HG03139 (cell line): ENCODE results near the gene CENPF.
"Not testable (repeated sequence)": the region's sequence is repeated elsewhere in the genome, so short reads cannot be mapped to it uniquely, and the experiment has no call there.

Source experiments
- ATAC-seq: cut with Tn5 transposase; IDR thresholded peaks from one replicate; pipeline ENCODE4 v1.9.1; 2021; ENCODE audit not compliant: unreplicated experiment

The CENPF gene, protein sequence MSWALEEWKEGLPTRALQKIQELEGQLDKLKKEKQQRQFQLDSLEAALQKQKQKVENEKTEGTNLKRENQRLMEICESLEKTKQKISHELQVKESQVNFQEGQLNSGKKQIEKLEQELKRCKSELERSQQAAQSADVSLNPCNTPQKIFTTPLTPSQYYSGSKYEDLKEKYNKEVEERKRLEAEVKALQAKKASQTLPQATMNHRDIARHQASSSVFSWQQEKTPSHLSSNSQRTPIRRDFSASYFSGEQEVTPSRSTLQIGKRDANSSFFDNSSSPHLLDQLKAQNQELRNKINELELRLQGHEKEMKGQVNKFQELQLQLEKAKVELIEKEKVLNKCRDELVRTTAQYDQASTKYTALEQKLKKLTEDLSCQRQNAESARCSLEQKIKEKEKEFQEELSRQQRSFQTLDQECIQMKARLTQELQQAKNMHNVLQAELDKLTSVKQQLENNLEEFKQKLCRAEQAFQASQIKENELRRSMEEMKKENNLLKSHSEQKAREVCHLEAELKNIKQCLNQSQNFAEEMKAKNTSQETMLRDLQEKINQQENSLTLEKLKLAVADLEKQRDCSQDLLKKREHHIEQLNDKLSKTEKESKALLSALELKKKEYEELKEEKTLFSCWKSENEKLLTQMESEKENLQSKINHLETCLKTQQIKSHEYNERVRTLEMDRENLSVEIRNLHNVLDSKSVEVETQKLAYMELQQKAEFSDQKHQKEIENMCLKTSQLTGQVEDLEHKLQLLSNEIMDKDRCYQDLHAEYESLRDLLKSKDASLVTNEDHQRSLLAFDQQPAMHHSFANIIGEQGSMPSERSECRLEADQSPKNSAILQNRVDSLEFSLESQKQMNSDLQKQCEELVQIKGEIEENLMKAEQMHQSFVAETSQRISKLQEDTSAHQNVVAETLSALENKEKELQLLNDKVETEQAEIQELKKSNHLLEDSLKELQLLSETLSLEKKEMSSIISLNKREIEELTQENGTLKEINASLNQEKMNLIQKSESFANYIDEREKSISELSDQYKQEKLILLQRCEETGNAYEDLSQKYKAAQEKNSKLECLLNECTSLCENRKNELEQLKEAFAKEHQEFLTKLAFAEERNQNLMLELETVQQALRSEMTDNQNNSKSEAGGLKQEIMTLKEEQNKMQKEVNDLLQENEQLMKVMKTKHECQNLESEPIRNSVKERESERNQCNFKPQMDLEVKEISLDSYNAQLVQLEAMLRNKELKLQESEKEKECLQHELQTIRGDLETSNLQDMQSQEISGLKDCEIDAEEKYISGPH (N-terminal part only)

GRCh38 chr1:214602764-214603657, at the start of gene CENPF:
CENPF (plus strand) TSS chr1:214603195; CDS start chr1:214613755, 10,560 bp downstream.
- ATAC-seq = peak; percentile 98

DNA sequence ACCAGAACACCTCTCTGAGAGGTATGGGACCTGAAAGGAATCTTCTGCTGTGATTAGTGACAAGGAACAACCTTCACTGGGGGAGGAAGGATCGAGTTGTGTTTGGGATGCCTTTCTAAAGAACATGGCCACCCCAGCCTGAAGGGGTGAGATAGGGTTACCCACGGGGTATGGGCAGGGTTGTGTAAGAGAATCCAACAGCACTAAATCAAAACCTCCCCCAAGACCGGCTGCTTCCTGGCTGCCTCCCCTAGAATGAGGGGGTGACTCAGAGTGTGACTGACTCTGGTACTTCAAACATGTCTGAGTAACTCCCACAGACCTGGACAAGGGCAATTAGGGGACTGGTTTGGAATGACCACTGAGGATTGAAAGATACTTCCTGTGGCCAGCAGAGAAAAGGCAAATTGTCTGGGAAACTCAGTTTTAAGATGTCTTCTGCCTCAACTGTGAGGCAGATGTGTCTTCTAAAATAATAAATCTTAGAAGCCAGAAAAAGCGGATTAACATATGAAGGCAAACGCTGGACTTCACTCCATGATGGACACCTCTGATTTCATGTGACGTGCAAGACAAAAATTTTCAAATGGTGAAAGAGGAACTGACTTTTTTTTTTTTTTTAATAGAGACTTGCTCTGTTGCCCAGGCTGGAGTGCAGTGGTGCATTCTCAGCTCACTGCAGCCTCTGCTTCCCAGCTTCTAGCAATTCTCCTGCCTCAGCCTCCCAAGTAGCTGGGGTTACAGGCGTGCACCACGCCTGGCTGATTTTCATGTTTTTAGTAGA, 44.9 kb upstream of the CENPF start:
- ATAC-seq = no peak

DNA sequence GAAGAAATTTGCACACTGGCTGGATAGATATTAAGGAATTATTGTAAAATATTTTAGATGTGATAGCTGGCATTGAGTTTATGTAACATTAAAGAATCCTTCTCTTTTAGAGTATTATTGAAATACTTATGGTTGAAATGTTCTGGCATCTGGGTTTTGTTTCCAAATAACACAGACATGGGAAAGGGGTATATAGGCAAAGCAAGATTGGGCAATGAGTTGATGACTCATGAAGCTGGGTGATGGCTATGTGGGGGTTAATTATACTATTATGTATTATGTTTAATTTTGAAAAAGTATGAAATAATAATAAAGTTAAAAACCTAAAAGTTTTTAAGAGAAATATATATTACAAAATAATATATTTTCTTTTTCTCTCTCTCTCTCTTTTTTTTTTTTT, 39.1 kb upstream of the CENPF start:
- no peak for ATAC-seq

DNA sequence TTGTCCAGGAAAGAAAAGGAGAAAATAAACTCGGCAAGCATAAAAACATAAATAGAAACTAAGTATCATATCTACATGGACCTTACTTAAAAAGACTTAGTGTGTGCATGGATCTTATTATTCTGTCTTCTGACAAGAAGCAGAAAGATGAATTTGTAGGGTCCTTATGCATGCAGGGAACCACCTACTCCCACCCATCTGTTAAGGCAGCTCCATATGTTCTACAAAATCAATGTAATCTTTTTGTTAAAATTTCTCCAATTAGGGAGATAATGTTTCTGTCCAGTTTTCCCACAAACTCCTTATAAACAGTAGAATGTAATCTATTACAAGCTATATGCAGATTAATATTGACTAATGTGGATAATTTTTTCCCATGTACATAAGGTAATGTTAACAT, 37.7 kb upstream of the CENPF start:
- no peak for ATAC-seq

DNA sequence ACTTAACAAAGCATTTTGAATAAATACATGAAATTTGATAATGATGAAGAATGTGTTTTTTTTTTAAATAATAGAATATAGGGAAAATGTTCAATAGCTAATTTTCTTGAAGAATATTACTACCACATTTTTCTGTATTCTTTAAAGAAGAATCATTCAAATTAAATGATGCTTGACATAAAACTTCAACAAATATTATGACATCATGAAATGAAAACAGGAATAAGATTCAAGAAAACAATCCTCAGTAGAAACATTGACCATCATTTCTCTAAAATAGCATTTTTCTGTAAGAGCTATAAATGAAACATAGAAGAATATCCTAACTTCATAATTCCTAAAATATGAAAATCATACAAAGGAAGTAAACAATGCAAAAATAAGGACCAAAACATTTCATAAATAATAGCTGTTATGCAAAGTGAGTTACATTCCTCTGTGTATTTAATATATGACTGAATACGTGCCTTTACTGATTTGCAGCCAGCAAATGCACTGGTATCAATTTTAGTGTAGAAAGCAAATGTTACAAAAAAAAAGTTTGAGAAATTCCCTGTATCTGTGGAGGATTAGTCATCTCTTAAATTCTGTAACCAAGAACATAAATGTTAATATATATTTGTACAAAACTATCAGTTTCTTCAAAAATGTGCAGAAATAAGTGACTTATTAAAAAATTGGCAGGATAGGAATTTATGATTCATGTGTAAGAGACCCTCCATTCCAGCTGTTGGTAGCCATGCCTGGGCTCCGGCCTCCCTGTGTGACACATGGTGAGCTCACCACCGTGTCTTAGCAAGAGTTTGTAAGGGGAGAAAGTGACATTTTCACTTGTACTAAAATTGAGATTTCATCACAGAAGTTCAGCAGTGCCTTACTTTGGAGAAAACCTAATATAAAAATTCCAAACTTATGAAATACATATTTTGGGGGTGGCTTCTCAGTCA, 36.6 kb upstream of the CENPF start:
- ATAC-seq = no peak

DNA sequence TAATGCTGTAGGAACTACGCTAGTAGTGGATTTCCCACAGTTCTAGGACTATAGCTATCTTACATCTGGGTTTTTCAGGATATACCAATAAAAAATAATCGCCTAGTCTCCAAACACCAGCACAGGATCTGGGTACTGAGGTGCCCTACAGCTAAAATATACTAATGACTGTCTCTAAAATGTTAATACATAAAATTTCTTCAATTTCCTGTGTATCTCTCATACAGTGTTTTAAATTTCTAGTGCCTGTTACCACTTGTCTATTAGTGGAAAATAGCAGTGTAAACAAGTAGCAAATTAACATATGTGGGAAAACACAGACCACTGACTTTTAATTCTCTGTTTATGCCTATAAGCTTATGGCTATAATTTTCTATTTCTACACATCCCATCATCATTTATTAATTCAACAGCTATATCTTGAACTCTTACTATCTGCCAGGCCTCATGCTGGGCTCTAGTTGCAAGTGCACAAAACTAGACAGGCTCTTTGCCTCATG, 35.5 kb upstream of the CENPF start:
- no peak for ATAC-seq

DNA sequence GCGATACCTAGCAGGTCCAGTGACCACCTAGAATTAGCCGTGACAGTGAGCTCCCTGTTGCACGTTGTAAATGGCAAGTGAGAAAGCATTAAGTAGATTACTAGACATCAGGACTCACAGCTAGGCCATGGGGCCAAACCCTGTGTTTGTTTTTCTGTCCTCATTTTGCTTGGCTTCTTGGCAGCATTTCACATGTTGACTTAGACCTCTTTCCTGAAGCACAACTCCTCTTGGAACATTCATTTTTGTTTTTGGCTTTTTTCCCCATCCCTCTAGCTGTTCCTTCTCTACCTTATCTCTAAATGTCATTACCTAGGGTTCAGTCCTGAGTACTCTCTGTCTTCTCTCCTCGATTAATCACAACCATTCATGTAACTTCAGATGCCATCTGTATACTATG, 34.7 kb upstream of the CENPF start:
- no peak for ATAC-seq

- ATAC-seq = no peak
Observed at GRCh38 chr1:214569357-214570004, 33.5 kb upstream of the CENPF start.

- no peak for ATAC-seq
Observed at GRCh38 chr1:214570442-214570841, 32.6 kb upstream of the CENPF start.

DNA sequence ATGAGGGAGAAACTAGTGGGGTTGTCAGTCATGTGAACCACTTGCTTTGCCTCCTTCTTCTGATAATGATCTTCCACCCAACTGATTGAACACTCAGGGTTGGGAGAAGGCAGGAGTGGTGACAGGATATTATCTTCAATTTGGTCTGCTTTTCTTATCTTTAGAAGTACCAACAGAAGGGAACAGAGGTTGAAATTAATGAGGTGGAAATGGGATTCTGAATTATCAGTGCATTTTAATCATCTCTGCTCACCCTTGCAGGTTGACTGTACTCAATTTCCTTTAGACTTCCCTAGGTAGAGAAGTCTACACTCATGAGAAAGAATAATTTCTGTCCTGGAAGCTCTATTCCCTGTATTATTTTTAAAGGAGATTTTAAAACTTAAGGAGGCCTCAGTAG, 31.7 kb upstream of the CENPF start:
- ATAC-seq = no peak

GRCh38 chr1:214573386-214574318, 29.3 kb upstream of the CENPF start:
- ATAC-seq = no peak

GRCh38 chr1:214574598-214575411, 28.2 kb upstream of the CENPF start:
- no peak for ATAC-seq

DNA sequence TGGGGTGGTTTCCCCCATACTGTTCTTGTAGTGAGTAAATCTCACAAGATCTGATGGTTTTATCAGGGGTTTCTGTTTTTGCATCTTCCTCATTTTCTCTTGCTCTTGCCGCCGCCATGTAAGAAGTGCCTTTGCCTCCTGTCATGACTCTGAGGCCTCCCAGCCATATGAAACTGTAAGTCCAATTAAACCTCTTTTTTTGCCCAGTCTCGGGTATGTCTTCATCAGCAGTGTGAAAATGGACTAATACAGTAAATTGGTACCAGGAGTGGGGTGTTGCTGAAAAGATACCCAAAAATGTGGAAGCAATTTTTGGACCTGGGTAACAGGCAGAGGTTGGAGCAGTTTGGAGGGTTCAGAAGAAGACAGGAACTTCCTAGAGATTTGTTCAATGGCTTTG, 26.9 kb upstream of the CENPF start:
- ATAC-seq = not testable (repeated sequence)

DNA sequence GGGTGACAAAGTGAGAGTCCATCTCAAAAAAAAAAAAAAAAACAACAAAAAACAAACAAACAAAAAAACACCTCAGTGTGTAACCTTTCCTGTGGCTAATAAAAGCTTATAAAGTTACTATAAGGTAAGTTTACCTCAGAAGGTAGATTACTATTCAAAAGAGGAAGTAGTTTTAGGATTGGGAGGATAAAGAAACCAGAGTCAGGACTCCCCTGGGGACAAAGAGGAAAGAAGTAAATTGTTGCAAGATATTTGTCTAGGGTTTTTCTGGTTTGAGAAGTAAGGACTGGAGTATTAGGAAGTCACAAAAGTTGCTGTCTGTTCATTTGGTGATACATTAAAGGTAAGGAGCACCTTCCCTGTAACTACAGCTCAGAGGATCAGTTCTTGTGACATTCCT, 23.8 kb upstream of the CENPF start:
- ATAC-seq = no peak

DNA sequence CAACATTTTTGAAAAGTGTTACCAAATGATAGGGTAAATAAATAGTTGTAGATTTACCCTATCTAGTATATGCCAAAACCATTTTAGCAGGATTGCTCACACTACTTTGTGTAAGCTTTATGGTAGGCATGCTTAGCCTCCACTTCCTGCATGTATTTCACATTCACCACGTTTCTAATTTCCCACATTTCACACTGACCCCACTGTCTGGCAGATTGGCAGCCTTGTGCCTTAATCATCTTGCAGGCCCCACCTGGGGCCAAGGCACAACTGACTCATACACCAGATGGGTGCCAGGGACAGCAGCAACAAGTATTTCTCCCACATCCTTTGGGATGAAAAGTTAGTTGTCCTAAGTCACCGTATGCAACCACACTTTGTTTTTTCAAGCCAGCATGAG, 21.2 kb upstream of the CENPF start:
- no peak for ATAC-seq
